ENCODE results near the gene ZNF610.

The ZNF610 gene

GRCh38 chr19:52398081-52398441 lies 62.0 kb downstream of the ZNF610 start:
- FAIRE-seq = no peak

- FAIRE-seq = no peak
Observed at GRCh38 chr19:52410276-52410675, 74.2 kb downstream of the ZNF610 start.

- no peak for FAIRE-seq
Observed at GRCh38 chr19:52415711-52416110, 79.7 kb downstream of the ZNF610 start.
